Testis (tissue), 3 donors: ENCODE results near the gene ENPEP. TPM values are rescaled to one million over a fixed set of nuclear protein-coding genes. Genes with fewer than 3 reads are reported as not detected.

Source experiments
- DNase-seq: peaks from one replicate; pipeline ENCODE4 v3.0.0-alpha.2; 2019
- H3K27ac ChIP-seq, 2 donors: fragments of 200-600 bp; sonication (generic); one replicate each; pipeline ENCODE4 v1.5.1; 2019
- H3K27me3 ChIP-seq: fragments of 200-600 bp; sonication (generic); one replicate; pipeline ENCODE4 v1.5.1; 2019
- H3K36me3 ChIP-seq: fragments of 200-600 bp; sonication (generic); one replicate; pipeline ENCODE4 v1.5.1; 2017; ENCODE audit warnings: low read depth; ENCODE audit errors: missing control alignments
- H3K4me1 ChIP-seq: fragments of 200-600 bp; sonication (generic); one replicate; pipeline ENCODE4 v1.5.1; 2019
- H3K4me3 ChIP-seq, 2 donors: fragments of 200-600 bp; sonication (generic); one replicate each; pipeline ENCODE4 v1.5.1; 2017 to 2019
- H3K9me3 ChIP-seq: fragments of 200-600 bp; sonication (generic); one replicate; pipeline ENCODE4 v1.5.1; 2017
- POLR2A ChIP-seq: fragments of 450-650 bp; IDR thresholded peaks from one replicate; pipeline ENCODE4 v1.6.1; 2017; ENCODE audit warnings: antibody characterized with exemption, mild to moderate bottlenecking, moderate library complexity
- WGBS, 2 donors: methylation state at CpG; one replicate each; pipeline ENCODE4 v1.1.5; 2018; 5-methylcytosine and 5-hydroxymethylcytosine counted together
- intact Hi-C: fragments of 100-400 bp; cut with DNase I; formaldehyde crosslinking; loops from one replicate; pipeline ENCODE4 v1.15.1; 2023; ENCODE audit warnings: low total_unique reads
- polyA plus RNA-seq: library from polyadenylated mRNA; stranded (reverse); fragments of 350-450 nt; fragmentation: Illumina TruSeq; extraction: RNeasy Lipid Tissue Mini Kit (QIAGEN cat#74804); gene quantifications from one replicate; pipeline ENCODE4 v1.2.3, GENCODE V29; 2014; ENCODE audit warnings: low read depth, low replicate concordance; ENCODE audit not compliant: insufficient read depth
- total RNA-seq, 2 donors: library from RNA; depleted of rRNA; stranded (reverse); fragments of >200 nt; gene quantifications; one replicate each; pipeline ENCODE4 v1.2.3, GENCODE V29; 2016
- TF ChIP-seq, protein P1 (sequence below), 3 experiments: fragments of 450-650 bp in 2 of 3; fragments of 200-600 bp in 1 of 3; sonication (generic) in 1 of 3; IDR thresholded peaks; one replicate each; pipeline ENCODE4 v1.5.1; 2016 to 2019; ENCODE audit warnings: antibody characterized with exemption in 3 of 3, mild to moderate bottlenecking in 2 of 3, moderate library complexity in 1 of 3

Gene ENPEP
- total and polyA plus RNA-seq, 3 donors from 2014 or later, result 1.7 to 2.4 (median 1.7) TPM

GRCh38 chr4:110442788-110443187, 33.2 kb upstream of the ENPEP start:
- 93 to 94% methylated on average over 2 of the region's 2 CpGs for WGBS, 2 donors
- Histone ChIP-seq H3K4me1 (no peaks in the 10 kb centered on the region), H3K9me3 (no peaks in the 10 kb centered on the region), H3K36me3 (no peaks in the 10 kb centered on the region), H3K27ac (no peak overlapping the region), H3K4me3 (no peak overlapping the region), H3K27me3 (no peaks in the 10 kb centered on the region)
- no peak for DNase-seq
- no peak for TF ChIP-seq POLR2A
- TF ChIP-seq, protein P1, sequence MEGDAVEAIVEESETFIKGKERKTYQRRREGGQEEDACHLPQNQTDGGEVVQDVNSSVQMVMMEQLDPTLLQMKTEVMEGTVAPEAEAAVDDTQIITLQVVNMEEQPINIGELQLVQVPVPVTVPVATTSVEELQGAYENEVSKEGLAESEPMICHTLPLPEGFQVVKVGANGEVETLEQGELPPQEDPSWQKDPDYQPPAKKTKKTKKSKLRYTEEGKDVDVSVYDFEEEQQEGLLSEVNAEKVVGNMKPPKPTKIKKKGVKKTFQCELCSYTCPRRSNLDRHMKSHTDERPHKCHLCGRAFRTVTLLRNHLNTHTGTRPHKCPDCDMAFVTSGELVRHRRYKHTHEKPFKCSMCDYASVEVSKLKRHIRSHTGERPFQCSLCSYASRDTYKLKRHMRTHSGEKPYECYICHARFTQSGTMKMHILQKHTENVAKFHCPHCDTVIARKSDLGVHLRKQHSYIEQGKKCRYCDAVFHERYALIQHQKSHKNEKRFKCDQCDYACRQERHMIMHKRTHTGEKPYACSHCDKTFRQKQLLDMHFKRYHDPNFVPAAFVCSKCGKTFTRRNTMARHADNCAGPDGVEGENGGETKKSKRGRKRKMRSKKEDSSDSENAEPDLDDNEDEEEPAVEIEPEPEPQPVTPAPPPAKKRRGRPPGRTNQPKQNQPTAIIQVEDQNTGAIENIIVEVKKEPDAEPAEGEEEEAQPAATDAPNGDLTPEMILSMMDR (IDR thresholded peaks at IDR 0.05), result no peak
- intact Hi-C loops, result no loop called here

GRCh38 chr4:110449947-110450346, 26.0 kb upstream of the ENPEP start:
- 85 to 88% methylated on average over 2 of the region's 2 CpGs for WGBS, 2 donors
- H3K4me1 ChIP-seq, result no peaks in the 10 kb centered on the region
- H3K27me3 ChIP-seq, result no peaks in the 10 kb centered on the region
- no peaks in the 10 kb centered on the region for H3K9me3 ChIP-seq
- intact Hi-C loops, result no loop called here
- no peaks in the 10 kb centered on the region for H3K36me3 ChIP-seq
- no peak overlapping the region for H3K4me3 ChIP-seq
- H3K27ac ChIP-seq, result no peak overlapping the region
- TF ChIP-seq POLR2A, result no peak
- TF ChIP-seq, protein P1 (IDR thresholded peaks at IDR 0.05), result no peak
- DNase-seq, result no peak

DNA sequence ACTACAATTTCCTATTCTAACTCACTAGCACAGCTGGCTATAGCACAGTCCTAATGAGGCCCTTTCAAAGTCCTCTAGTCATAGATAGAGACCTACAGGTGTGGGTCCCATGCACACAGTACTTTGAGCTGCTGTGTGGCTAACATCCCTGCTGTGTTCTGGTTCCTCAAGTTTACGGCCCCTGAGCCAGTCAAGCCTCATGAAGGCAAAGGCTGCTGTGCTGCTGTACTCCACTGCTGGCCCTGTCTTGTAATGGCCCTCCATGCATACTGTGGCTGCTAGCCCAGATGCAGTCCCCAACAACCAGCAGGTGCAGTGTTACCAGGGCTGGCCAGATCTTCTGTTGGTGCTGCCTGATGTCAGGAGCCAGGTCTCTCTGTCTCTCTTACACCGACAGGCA, 23.4 kb upstream of the ENPEP start:
- no peaks in the 10 kb centered on the region for H3K27me3 ChIP-seq
- no peaks in the 10 kb centered on the region for H3K9me3 ChIP-seq
- no peak for TF ChIP-seq POLR2A
- TF ChIP-seq, protein P1 (IDR thresholded peaks at IDR 0.05), result no peak
- H3K4me1 ChIP-seq, result no peaks in the 10 kb centered on the region
- DNase-seq, result no peak
- WGBS, 2 donors, result 67 to 82% methylated on average over 2 of the region's 2 CpGs
- H3K36me3 ChIP-seq, result no peaks in the 10 kb centered on the region
- no peak overlapping the region for H3K27ac ChIP-seq
- intact Hi-C loops, result no loop called here
- no peak overlapping the region for H3K4me3 ChIP-seq

- DNase-seq, result no peak
- Histone ChIP-seq H3K36me3 (no peaks in the 10 kb centered on the region), H3K9me3 (no peaks in the 10 kb centered on the region), H3K4me1 (no peaks in the 10 kb centered on the region), H3K27me3 (no peaks in the 10 kb centered on the region), H3K27ac (no peak overlapping the region), H3K4me3 (no peak overlapping the region)
- TF ChIP-seq POLR2A, result no peak
- TF ChIP-seq, protein P1 (IDR thresholded peaks at IDR 0.05), result no peak
- intact Hi-C loops, result no loop called here
- WGBS, 2 donors, result 50 to 53% methylated on average over 2 of the region's 2 CpGs
Observed at GRCh38 chr4:110454441-110454840, 21.5 kb upstream of the ENPEP start.

DNA sequence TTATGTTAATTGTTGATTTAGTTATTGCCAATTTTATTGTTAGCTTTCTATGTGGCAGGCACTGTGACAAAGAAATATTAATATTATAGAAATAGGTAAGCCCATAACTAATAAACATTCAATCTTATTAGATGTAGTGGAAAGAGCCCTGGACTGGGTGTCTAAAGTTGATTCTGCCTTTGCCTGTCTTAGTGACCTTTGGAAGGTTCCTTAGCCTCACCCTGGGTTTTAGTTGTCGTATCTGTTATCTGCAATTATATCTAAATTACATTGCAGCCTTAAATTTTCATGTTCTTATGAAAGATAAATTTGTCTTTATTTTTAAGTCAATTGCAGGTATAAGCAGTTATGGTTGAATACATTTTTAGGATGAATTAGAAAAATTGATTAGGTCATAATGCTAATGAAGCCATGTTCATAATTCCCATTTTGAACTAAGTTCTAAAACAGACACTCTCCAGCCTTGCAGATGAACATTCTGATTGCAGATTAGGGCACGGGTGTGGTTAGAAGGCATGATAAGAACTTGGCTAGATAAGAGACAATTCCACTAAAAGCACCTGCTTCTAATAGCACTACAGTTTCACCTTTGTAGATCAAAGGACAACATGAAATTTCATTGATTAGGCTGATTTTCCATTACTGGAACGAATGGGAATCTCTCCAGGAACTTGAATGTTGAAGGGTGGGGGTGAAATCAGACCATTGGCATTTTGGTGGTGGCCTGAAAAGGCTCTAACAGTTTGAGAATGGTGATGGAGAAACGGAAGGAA, 17.3 kb upstream of the ENPEP start:
- H3K4me1 ChIP-seq, result no peaks in the 10 kb centered on the region
- DNase-seq, result no peak
- no peaks in the 10 kb centered on the region for H3K9me3 ChIP-seq
- no peaks in the 10 kb centered on the region for H3K36me3 ChIP-seq
- H3K27ac ChIP-seq, result no peak overlapping the region
- TF ChIP-seq POLR2A, result no peak
- TF ChIP-seq, protein P1 (IDR thresholded peaks at IDR 0.05), result no peak
- H3K27me3 ChIP-seq, result no peaks in the 10 kb centered on the region
- no peak overlapping the region for H3K4me3 ChIP-seq
- 76 to 83% methylated on average over 4 of the region's 4 CpGs for WGBS, 2 donors
- intact Hi-C loops, result no loop called here
